Cardiac septum (tissue), 1 donor: ENCODE measurements around the gene FAF2. TPM values are rescaled to one million over a fixed set of nuclear protein-coding genes. Genes with fewer than 3 reads are reported as not detected.
"Not testable (repeated sequence)": the region's sequence is repeated elsewhere in the genome, so short reads cannot be mapped to it uniquely, and the experiment has no call there.

Source experiments
- DNase-seq: peaks from one replicate; pipeline ENCODE4 v3.0.0-alpha.2; 2020; ENCODE audit warnings: low spot score
- intact Hi-C: fragments of 100-400 bp; cut with DNase I; formaldehyde crosslinking; loops from one replicate; pipeline ENCODE4 v1.14.0; 2022
- long read RNA-seq: library from polyadenylated mRNA; unstranded; transcript quantifications from one replicate; pipeline ENCODE4 v2.0.0, GENCODE V29; 2021
- total RNA-seq: library from RNA; stranded (reverse); fragmentation: NEBNext Ultra II Directional; extraction: Animal tissue kit (Norgen Biotek cat#: 25700); gene quantifications from one replicate; pipeline ENCODE4 v1.2.1, GENCODE V29; 2021
- donor health status: DM: no; HTN: no; CAD: no.

The FAF2 gene, protein sequence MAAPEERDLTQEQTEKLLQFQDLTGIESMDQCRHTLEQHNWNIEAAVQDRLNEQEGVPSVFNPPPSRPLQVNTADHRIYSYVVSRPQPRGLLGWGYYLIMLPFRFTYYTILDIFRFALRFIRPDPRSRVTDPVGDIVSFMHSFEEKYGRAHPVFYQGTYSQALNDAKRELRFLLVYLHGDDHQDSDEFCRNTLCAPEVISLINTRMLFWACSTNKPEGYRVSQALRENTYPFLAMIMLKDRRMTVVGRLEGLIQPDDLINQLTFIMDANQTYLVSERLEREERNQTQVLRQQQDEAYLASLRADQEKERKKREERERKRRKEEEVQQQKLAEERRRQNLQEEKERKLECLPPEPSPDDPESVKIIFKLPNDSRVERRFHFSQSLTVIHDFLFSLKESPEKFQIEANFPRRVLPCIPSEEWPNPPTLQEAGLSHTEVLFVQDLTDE
- 15.9 TPM for total RNA-seq
- long read RNA-seq, full-length matches to known transcripts: 14 of 26 reads
- long read RNA-seq, partial matches to known transcripts: 2 of 26 reads
- long read RNA-seq, other reads (novel, unspliced or antisense): 10 of 26 reads

DNA sequence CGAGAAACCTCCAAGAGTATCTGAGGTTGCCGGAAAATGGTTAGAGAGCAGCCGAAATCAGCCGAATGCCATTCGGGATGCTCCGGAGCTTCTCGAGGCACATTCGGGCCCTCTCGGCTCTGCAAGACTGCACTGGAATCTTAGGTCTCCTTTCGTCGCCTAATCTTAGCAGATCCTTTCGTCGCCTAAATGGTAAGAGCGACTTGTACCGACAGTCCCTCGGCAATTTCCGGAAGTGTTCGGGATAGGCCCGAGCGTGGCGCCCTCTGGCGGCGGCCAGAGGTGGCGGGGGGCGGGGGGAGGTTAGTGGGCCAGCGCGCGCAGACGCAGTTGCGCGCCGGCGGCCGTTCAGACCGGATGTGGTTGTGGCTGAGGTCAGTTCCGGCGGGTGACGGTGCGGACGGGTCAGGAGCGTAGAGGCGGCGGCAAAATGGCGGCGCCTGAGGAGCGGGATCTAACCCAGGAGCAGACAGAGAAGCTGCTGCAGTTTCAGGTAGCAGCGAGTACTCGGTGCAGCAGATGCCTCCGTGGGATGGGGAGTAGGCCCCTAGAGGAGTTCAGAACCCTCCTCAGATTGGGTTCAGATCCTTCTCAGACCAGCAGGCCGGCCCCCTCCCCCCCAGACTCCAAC lies at the start of gene FAF2:
FAF2 (plus strand) TSS at position 408 of the 631 bp plus-strand sequence; CDS start at position 431, 23 bp downstream.
- intact Hi-C loops: loop anchor here (1.0 to 2.0 kb wide), 2 partner anchors 32 to 95 kb away; partner anchors contain the start of gene CLTB
- peak; percentile 99 for DNase-seq

GRCh38 chr5:176400382-176401156 lies 47.6 kb upstream of the FAF2 start:
- intact Hi-C loops: no loop called here
- no peak for DNase-seq

GRCh38 chr5:176401281-176402205 lies 46.6 kb upstream of the FAF2 start:
- no peak for DNase-seq
- intact Hi-C loops: no loop called here

- DNase-seq: no peak
- intact Hi-C loops: no loop called here
Measured at GRCh38 chr5:176405656-176406435, 42.3 kb upstream of the FAF2 start.

DNA sequence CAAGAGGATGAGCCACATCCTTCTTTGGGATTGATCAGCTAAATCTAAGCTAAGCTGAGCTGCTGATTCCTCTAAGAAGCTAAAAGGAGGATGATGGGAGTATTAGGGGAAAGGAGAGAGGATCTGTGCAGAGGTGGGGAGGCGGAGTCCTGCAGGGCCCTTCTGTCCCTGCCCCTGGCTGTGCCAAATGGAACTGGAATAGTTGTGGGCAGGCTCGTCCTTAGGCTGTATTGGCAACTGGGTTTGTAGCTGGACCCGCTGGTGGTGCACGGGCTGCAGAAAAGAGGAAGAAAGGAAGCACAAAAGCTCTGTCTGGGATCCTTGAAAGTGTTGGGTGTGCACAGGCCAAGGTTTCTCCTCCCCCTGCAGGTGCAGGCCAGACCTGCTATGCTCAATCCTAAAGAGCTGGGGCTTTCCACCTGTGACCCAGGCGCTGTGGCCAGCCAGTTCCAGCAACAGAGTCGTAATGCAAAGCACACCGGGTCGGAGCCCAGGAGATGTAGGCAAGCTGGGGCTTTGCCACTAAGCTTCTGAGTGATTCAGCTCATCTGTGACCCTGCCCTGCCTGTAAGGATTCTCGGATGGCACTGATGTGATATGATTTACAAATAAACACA lies 41.6 kb upstream of the FAF2 start:
- intact Hi-C loops: no loop called here
- no peak for DNase-seq

GRCh38 chr5:176407456-176408251 lies 40.5 kb upstream of the FAF2 start:
- intact Hi-C loops: no loop called here
- DNase-seq: no peak

DNA sequence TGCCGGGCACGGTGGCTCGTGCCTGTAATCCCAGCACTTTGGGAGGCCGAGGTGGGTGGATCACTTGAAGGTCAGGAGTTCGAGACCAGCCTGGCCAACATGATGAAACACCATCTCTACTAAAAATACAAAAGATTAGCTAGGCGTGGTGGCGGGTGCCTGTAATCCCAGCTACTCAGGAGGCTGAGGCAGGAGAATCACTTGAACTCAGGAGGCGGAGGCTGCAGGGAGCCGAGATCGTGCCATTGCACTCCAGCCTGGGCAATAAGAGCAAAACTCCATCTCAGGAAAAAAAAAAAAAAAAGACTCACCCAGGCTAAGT lies 40.0 kb upstream of the FAF2 start:
- intact Hi-C loops, DNase-seq: not testable (repeated sequence)

- DNase-seq: no peak
- intact Hi-C loops: no loop called here
Measured at GRCh38 chr5:176408590-176408989, 39.6 kb upstream of the FAF2 start.

DNA sequence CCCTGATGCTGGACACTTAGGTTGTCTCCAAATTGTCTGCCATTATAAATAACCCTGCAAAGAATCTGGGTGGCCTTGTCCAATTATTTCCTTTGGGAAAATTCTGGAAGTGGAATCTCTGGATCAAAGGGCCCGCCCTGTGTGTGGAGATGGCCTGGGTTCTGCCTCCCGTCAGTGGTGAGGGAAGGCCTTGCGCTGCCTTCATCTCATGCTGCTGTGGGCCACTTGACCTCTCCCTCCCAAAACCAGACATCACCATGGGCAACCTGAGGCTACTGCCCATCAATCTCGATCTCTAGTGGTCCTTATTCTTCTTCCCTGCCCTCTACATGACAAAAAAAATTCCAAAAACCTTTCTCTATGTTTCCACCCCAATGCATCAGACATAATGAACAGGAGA lies 38.4 kb upstream of the FAF2 start:
- no peak for DNase-seq
- intact Hi-C loops: no loop called here

DNA sequence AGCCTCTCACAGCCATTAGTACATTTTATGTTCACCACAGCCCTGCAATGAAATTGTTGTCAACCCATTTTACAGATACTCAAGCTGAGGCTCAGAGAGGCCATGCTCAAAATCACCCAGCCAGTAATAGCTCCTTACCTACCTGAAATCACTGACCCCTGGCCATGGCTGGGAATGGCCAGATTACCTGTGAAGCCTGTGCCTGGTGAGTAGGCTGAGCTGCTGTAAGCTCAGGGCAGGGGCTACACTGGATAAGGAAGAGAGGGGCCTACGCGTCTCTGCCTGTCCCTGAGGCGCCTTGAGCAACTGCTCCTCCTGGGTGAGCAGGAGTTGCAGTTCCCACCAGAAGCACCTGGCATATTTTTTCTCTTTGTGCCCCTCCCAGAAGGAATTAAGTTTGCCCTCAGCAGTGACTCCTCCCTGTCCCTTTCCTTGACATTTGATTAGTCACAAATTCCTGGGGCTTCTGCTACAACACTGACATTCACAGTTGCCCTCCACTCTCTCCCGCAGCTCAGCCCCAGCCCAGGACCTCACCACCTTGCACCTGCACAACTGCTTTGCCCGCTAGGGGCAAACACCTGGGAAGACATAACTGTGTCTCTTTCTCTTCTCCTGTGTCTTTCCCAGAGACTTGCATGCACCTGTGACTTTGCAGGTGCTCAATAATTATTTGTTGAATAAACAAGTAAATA lies 37.6 kb upstream of the FAF2 start:
- intact Hi-C loops: no loop called here
- no peak for DNase-seq

- intact Hi-C loops: loop anchor here (1.0 kb wide), 1 partner anchor 51 kb away; the partner anchor contains the start of gene KIAA1191
- no peak for DNase-seq
Measured at GRCh38 chr5:176412517-176413254, 35.5 kb upstream of the FAF2 start.

DNA sequence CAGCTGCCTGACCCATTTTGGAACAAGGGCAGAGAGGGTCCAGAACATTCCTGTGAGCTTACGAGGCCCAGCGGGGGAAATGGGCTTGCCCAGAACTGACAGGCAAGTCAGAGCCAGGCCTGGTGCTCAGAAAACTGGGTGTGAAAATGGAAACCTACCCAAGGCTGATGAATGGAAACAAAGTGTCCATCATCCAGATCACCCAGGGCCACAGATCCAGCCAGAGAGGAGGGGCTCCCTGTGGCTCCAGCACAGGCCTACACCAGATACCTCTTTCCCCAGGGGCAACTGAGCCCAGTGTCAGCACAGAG lies 35.0 kb upstream of the FAF2 start:
- intact Hi-C loops: loop anchor here (1.0 kb wide), 1 partner anchor 52 kb away; the partner anchor contains the start of gene KIAA1191
- DNase-seq: no peak

DNA sequence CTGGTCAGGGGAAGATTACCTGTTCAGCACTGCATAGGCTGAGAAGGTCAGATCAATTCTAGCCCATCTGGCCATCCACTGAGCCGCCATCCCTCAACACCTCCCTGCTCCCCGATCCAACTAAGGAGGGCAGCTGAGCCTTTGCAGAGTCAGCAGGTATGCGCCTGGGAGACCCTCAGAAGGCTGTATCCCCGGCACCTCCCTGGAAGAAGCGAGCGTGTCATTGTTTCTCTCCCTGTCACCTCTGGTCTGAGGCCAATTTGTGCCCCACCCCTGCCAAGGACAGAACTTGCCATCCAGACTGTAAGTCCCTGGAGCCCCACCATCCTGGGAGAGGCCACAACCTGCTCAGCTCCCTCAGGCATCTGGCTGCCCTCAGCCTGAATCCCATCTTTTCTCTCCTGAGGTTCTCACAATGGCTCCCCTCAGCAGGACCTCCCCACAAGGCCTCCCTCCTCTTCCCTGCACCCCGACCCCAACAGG lies 34.4 kb upstream of the FAF2 start:
- DNase-seq: no peak
- intact Hi-C loops: loop anchor here (1.0 kb wide), 1 partner anchor 52 kb away; the partner anchor contains the start of gene KIAA1191

GRCh38 chr5:176414704-176415103 lies 33.5 kb upstream of the FAF2 start:
- no peak for DNase-seq
- intact Hi-C loops: loop anchor here (5.0 kb wide), 2 partner anchors 123 to 233 kb away; partner anchors contain the start of genes RNF44 and TSPAN17

- intact Hi-C loops: loop anchor here (5.0 kb wide), 2 partner anchors 122 to 232 kb away; partner anchors contain the start of genes RNF44 and TSPAN17
- DNase-seq: no peak
Measured at GRCh38 chr5:176415240-176415951, 32.8 kb upstream of the FAF2 start.
